ENCODE data around the gene SLC17A1. TPM values are rescaled to one million over a fixed set of nuclear protein-coding genes. Genes with fewer than 3 reads are reported as not detected.

Gene SLC17A1
- total and polyA plus RNA-seq, 2 of the 13 experiments (the other 11 are each of a cell fraction or from before 2014, with no cell fraction given), result 0.09 to 2.1 TPM

DNA sequence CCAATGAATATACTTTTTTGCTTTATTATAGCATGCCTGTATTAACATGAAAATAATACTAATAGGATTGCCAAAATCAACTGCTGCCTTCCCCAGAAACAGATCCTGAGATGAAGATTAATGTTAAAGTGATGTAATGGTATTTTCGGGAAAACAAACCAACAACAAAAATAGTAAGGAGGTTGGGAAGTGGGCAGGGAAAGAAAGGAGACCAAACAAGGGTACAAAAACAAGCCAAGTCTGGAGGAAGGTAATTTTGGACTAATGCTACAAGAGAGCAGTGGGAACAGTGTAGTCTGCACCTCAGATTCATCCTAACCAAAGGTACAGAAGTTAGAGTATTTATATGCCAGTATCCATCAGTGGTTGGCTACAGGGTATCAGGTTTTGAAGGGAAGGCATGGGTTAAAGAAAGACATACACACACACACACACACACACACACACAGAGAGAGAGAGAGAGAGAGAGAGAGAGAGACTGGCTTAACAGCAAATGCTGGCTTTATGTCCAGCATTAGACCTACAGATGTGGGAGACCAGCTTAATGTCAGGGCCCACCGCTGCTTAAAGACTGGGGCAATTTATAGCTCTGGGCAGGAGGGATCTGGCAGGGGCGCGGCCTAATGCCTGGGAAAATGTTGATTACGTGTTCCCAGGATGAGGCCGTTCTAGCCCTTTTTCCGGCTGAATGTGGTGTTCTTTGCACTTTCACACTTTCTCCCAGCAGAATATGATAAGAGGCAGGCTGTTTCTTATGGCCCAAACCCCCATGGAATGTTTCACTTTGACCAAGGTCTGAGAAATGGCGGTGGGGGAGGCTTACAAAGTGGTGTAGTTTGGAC is 3.8 kb upstream of the SLC17A1 start (continued):
- TF ChIP-seq, protein P1, sequence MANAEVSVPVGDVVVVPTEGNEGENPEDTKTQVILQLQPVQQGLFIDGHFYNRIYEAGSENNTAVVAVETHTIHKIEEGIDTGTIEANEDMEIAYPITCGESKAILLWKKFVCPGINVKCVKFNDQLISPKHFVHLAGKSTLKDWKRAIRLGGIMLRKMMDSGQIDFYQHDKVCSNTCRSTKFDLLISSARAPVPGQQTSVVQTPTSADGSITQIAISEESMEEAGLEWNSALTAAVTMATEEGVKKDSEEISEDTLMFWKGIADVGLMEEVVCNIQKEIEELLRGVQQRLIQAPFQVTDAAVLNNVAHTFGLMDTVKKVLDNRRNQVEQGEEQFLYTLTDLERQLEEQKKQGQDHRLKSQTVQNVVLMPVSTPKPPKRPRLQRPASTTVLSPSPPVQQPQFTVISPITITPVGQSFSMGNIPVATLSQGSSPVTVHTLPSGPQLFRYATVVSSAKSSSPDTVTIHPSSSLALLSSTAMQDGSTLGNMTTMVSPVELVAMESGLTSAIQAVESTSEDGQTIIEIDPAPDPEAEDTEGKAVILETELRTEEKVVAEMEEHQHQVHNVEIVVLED (CRISPR knock-in tag; IDR thresholded peaks at IDR 0.05; ENCODE audit: borderline replicate concordance), result peak; percentile 35; the same call in 1 of the 2 replicates
- TF ChIP-seq ZMYM3 (CRISPR knock-in tag; IDR thresholded peaks at IDR 0.05) (peak; percentile 53), ZNF644 (CRISPR knock-in tag; IDR thresholded peaks at IDR 0.05; ENCODE audit: low read depth) (peak; percentile 64), SNRNP70 (IDR thresholded peaks at IDR 0.05; ENCODE audit: low read depth, low read length) (no peak), NCOR1 (IDR thresholded peaks at IDR 0.05; ENCODE audit: borderline replicate concordance, low read length) (peak; percentile 16; the same call in 1 of the 2 replicates), ZMAT3 (CRISPR knock-in tag; conservative IDR thresholded peaks at IDR 0.05) (0 out of 2 replicates have a peak, but pooled peaks have one; percentile 23), LCORL (IDR thresholded peaks at IDR 0.05) (no peak), LCORL (CRISPR knock-in tag; IDR thresholded peaks at IDR 0.05) (0 out of 2 replicates have a peak, but pooled peaks have one; percentile 33), GABPA (IDR thresholded peaks at IDR 0.05; ENCODE audit: low read depth, low read length) (no peak), GABPA (CRISPR knock-in tag; IDR thresholded peaks at IDR 0.05; ENCODE audit: low read depth) (peak; percentile 53; the same call in 1 of the 2 replicates), ZNF235 (CRISPR knock-in tag; IDR thresholded peaks at IDR 0.05; ENCODE audit: borderline replicate concordance) (no peak), ZNF768 (CRISPR knock-in tag; IDR thresholded peaks at IDR 0.05) (no peak), PHF21A (CRISPR knock-in tag; IDR thresholded peaks at IDR 0.05) (peak; percentile 50; the same call in 1 of the 2 replicates), ZSCAN5A (CRISPR knock-in tag; IDR thresholded peaks at IDR 0.05; ENCODE audit: borderline replicate concordance) (no peak), POLR2AphosphoS5 (IDR thresholded peaks at IDR 0.05; ENCODE audit: low read depth, low read length) (peak; percentile 67), ZNF251 (CRISPR knock-in tag; IDR thresholded peaks at IDR 0.05) (0 out of 2 replicates have a peak, but pooled peaks have one; percentile 64), ZNF362 (CRISPR knock-in tag; IDR thresholded peaks at IDR 0.05; ENCODE audit: borderline replicate concordance) (no peak), TCF12 (IDR thresholded peaks at IDR 0.05) (no peak), TCF12 (CRISPR knock-in tag; IDR thresholded peaks at IDR 0.05) (no peak)
- TF ChIP-seq, protein P2, sequence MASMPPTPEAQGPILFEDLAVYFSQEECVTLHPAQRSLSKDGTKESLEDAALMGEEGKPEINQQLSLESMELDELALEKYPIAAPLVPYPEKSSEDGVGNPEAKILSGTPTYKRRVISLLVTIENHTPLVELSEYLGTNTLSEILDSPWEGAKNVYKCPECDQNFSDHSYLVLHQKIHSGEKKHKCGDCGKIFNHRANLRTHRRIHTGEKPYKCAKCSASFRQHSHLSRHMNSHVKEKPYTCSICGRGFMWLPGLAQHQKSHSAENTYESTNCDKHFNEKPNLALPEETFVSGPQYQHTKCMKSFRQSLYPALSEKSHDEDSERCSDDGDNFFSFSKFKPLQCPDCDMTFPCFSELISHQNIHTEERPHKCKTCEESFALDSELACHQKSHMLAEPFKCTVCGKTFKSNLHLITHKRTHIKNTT (CRISPR knock-in tag; IDR thresholded peaks at IDR 0.05), result no peak
- TF ChIP-seq, protein P3, sequence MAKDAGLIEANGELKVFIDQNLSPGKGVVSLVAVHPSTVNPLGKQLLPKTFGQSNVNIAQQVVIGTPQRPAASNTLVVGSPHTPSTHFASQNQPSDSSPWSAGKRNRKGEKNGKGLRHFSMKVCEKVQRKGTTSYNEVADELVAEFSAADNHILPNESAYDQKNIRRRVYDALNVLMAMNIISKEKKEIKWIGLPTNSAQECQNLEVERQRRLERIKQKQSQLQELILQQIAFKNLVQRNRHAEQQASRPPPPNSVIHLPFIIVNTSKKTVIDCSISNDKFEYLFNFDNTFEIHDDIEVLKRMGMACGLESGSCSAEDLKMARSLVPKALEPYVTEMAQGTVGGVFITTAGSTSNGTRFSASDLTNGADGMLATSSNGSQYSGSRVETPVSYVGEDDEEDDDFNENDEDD (CRISPR knock-in tag; IDR thresholded peaks at IDR 0.05; ENCODE audit: borderline replicate concordance), result 0 out of 2 replicates have a peak, but pooled peaks have one; percentile 19

Data from HepG2 (cell line).